Activated CD4-positive, CD25-positive, alpha-beta regulatory T cell treated with anti-CD3 and anti-CD28 coated beads, Interleukin-2, amount 50 U/mL, for 16 hours (primary cell): ENCODE data around the gene RASGRP3.
"Not testable (repeated sequence)": the region's sequence is repeated elsewhere in the genome, so short reads cannot be mapped to it uniquely, and the experiment has no call there.

Experiments used
- DNase-seq: peaks from one replicate; pipeline ENCODE4 v3.0.0-alpha.2; 2020; ENCODE audit warnings: low read depth, low spot score

The RASGRP3 gene

GRCh38 chr2:33453905-33454479, 22.5 kb upstream of the RASGRP3 start:
- no peak for DNase-seq

- DNase-seq = no peak
Measured at GRCh38 chr2:33457556-33458247, 18.7 kb upstream of the RASGRP3 start.

GRCh38 chr2:33458248-33458819, 18.1 kb upstream of the RASGRP3 start:
- no peak for DNase-seq

- no peak for DNase-seq
Measured at GRCh38 chr2:33459745-33460144, 16.7 kb upstream of the RASGRP3 start.

GRCh38 chr2:33462512-33462911, 13.9 kb upstream of the RASGRP3 start:
- not testable (repeated sequence) for DNase-seq

- no peak for DNase-seq
Measured at GRCh38 chr2:33467413-33467812, 9.0 kb upstream of the RASGRP3 start.

- no peak for DNase-seq
Measured at GRCh38 chr2:33469238-33469637, 7.2 kb upstream of the RASGRP3 start.

- DNase-seq = peak; percentile 66
Measured at GRCh38 chr2:33475224-33476130, 972 bp upstream of the RASGRP3 start.

- DNase-seq = no peak
Measured at GRCh38 chr2:33476793-33477190, 343 bp downstream of the RASGRP3 start.

- no peak for DNase-seq
Measured at GRCh38 chr2:33477473-33478468, 1.3 kb downstream of the RASGRP3 start.

GRCh38 chr2:33478968-33479731, 2.7 kb downstream of the RASGRP3 start:
- DNase-seq = no peak

- DNase-seq = no peak
Measured at GRCh38 chr2:33482518-33482917, 6.1 kb downstream of the RASGRP3 start.

- DNase-seq = no peak
Measured at GRCh38 chr2:33484042-33484621, 7.7 kb downstream of the RASGRP3 start.

- DNase-seq = no peak
Measured at GRCh38 chr2:33485051-33485450, 8.6 kb downstream of the RASGRP3 start.

- no peak for DNase-seq
Measured at GRCh38 chr2:33486544-33486943, 10.1 kb downstream of the RASGRP3 start.

- no peak for DNase-seq
Measured at GRCh38 chr2:33488178-33488690, 11.8 kb downstream of the RASGRP3 start.

GRCh38 chr2:33488715-33489540, 12.5 kb downstream of the RASGRP3 start:
- DNase-seq = no peak

GRCh38 chr2:33489835-33490431, 13.5 kb downstream of the RASGRP3 start:
- no peak for DNase-seq
